Skeletal muscle satellite cell (primary cell): Measurements from ENCODE around the gene MARK2. TPM values are rescaled to one million over a fixed set of nuclear protein-coding genes. Genes with fewer than 3 reads are reported as not detected.
A peak's percentile ranks its signal among the peaks of the same experiment; 100 is the strongest.

Experiments
- H3K27me3 ChIP-seq: 2 replicates; pipeline ENCODE4 v1.7.0; 2013; ENCODE audit warnings: low read length; ENCODE audit not compliant: control insufficient read depth, insufficient read depth
- H3K36me3 ChIP-seq: 2 replicates; pipeline ENCODE4 v1.7.0; 2013; ENCODE audit warnings: mild to moderate bottlenecking, control low read depth, low read length; ENCODE audit not compliant: insufficient read depth
- H3K4me1 ChIP-seq: 2 replicates; pipeline ENCODE4 v1.7.0; 2013; ENCODE audit warnings: low read length; ENCODE audit not compliant: control insufficient read depth, insufficient read depth
- H3K4me2 ChIP-seq: 2 replicates; pipeline ENCODE4 v1.7.0; 2013; ENCODE audit warnings: mild to moderate bottlenecking, low read length
- H3K4me3 ChIP-seq: 2 replicates; pipeline ENCODE4 v1.7.0; 2013; ENCODE audit warnings: low read length
- H3K9ac ChIP-seq: 2 replicates; pipeline ENCODE4 v1.7.0; 2013; ENCODE audit warnings: mild to moderate bottlenecking, low read depth, low read length, moderate library complexity
- H3K9me3 ChIP-seq: replicated peaks from 2 replicates; pipeline ENCODE4 v1.7.0; 2013; ENCODE audit warnings: mild to moderate bottlenecking, control low read depth, low read length
- small RNA-seq: library from RNA; depleted of rRNA; stranded (forward); fragments of <200 nt; gene quantifications from one replicate; pipeline ENCODE3, GENCODE V24; 2012

MARK2 gene

GRCh38 chr11:63945477-63946163 is 106.7 kb downstream of the MARK2 start:
- Histone ChIP-seq H3K4me1 (peaks cover 11% of the 10 kb centered on the region), H3K4me3 (peak overlapping the region; percentile 9), H3K36me3 (peaks cover 17% of the 10 kb centered on the region), H3K9me3 (no peaks in the 10 kb centered on the region), H3K4me2 (peak overlapping the region; percentile 58), H3K9ac (peak overlapping the region; percentile 42), H3K27me3 (no peaks in the 10 kb centered on the region)

- H3K36me3 ChIP-seq = peaks cover 54% of the 10 kb centered on the region
- no peak overlapping the region for H3K4me2 ChIP-seq
- H3K4me1 ChIP-seq = no peaks in the 10 kb centered on the region
- no peak overlapping the region for H3K4me3 ChIP-seq
- no peak overlapping the region for H3K9ac ChIP-seq
- H3K9me3 ChIP-seq = no peaks in the 10 kb centered on the region
- no peaks in the 10 kb centered on the region for H3K27me3 ChIP-seq
These were observed 113.0 kb downstream of the MARK2 start for GRCh38 chr11:63951779-63952536.

- Histone ChIP-seq H3K9me3 (no peaks in the 10 kb centered on the region), H3K4me1 (no peaks in the 10 kb centered on the region), H3K9ac (no peak overlapping the region), H3K36me3 (peaks cover 53% of the 10 kb centered on the region), H3K27me3 (no peaks in the 10 kb centered on the region), H3K4me3 (no peak overlapping the region), H3K4me2 (no peak overlapping the region)
These were observed 113.7 kb downstream of the MARK2 start for GRCh38 chr11:63952570-63952969.

- H3K36me3 ChIP-seq = peaks cover 33% of the 10 kb centered on the region
- H3K4me2 ChIP-seq = no peak overlapping the region
- H3K4me3 ChIP-seq = no peak overlapping the region
- H3K27me3 ChIP-seq = no peaks in the 10 kb centered on the region
- no peak overlapping the region for H3K9ac ChIP-seq
- peaks cover 14% of the 10 kb centered on the region for H3K4me1 ChIP-seq
- no peaks in the 10 kb centered on the region for H3K9me3 ChIP-seq
These were observed 119.1 kb downstream of the MARK2 start for GRCh38 chr11:63958008-63958407.

Small RNAs within 50 kb of the gene (small RNA-seq; reads per million reads assigned to genes)
- not detected for gene AP006289.1
- not detected for gene RN7SL596P
- gene RNU6-1306P = not detected
